Stimulated activated CD8-positive, alpha-beta memory T cell treated with anti-CD3 and anti-CD28 coated beads, Interleukin-15, amount 100 ng/mL, for 1 hour (primary cell): ENCODE data around the gene FAF1.
"Not testable (repeated sequence)": the region's sequence is repeated elsewhere in the genome, so short reads cannot be mapped to it uniquely, and the experiment has no call there.

Experiments used
- DNase-seq: peaks from one replicate; pipeline ENCODE4 v3.0.0-alpha.2; 2020; ENCODE audit warnings: low read depth

FAF1 gene

DNA sequence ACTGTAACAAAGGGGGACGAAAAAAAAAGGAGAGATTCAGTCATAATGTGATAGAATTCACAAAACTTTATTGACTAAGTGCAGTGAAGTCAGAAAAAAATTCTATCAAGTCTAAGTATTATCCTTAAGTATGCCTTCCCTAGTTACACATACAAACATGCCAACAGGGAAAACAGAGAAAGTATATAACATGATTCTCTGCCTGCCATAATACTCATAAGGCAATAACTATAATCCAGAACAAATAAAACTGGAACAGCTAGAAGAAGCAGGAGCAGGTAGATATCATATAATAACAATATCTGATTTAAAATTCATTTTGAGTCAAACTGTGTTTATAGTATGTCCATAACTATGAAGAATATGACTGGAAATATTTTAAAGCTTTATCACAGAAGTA is 184.3 kb downstream of the FAF1 start:
- DNase-seq: no peak

DNA sequence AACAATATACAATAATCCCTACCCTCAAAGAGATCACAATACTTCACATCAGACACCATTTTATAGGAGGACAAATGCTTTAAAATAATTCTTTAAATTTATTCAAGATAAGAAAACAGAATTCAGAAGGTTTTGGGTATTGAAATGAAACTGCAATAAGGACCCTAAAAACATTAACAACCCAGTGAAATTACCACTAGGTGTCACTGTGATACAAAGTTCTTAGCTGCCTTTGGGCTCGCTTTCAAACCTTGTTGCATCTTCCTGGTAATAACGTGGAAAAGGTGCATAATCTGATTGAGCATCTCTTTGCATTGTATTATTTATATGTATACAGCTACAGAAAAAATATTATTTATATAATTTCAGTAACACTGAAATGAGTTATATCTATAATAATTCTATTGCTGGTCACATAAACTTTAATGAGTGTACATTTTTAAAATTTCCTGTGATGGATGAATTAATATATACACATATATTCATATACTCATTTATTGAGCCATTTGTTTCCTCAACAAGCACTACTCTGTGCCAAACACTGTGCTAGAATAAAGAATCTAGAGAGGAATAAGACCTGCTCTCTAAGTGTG is 185.2 kb downstream of the FAF1 start:
- DNase-seq: no peak

DNA sequence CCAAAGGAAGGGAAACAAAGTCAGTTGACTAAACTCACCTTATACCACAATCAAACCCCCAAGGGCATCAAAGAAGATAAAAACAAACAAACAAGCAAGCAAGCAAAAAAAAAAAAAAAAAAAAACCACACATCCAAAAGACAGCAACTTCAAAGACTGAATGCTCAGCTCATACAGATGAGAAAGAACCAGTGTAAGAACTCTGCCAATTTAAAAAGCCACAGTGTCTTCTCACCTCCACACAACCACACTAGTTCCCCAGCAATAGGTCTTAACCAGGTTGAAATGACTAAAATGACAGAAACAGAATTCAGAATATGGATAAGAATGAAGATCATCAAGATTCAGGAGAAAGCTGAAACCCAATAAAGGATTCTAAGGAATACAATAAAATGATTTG is 193.4 kb downstream of the FAF1 start:
- DNase-seq: no peak

DNA sequence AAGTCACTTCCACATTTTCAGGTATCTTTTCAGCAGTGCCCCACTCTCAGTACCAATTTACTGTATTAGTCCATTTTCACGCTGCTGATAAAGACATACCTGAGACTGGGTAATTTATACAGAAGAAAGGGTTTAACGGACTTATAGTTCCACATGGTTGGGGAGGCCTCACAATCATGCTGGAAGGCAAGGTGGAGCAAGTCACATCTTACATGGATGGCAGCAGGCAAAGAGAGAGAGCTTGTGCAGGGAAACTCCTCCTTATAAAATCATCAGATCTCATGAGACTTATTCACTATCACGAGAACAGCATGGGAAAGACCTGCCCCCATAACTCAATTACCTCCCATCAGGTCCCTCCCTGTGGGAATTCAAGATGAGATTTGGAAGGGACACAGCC is 203.5 kb downstream of the FAF1 start:
- not testable (repeated sequence) for DNase-seq

DNA sequence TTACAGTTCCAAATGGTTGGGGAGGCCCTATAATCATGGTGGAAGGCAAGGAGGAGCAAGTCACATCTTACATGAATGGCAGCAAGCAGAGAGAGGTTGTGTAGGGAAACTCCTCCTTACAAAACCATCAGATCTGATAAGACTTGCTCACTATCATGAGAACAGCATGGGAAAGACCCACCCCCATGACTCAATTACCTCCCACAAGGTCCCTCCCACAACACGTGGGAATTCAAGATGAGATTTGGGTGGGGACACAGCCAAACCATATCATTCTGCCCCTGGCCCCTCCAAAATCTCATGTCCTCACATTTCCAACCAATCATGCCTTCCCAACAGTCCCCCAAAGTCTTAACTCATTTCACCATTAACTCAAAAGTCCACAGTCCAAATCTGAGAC is 205.3 kb downstream of the FAF1 start:
- not testable (repeated sequence) for DNase-seq

DNA sequence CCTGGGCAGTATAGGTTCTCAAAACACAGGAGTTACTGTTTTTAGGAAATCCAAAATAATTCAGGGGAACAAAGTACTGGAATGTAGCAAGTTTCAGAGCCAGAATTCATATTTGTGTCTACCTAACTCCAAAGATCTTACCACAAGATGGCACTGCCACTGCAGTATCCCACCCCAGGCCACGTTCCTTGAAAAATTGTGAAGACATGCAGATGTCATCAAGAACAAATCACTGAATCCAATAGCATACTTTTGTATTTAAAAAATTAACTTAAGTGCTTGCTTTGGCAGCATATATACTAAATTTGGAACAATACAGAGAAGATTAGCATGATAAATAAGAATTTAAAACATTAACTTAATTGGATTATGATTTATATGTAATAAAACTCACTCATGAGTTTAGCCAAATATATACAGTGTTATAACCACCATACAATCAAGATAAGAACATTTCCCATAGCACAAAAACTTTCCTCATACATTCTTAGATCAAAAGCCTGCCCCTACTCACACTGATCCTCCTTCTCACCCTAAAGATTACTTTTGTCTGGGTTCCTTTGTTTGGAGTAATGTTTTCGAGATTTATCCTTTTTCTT is 209.9 kb downstream of the FAF1 start:
- DNase-seq: no peak

DNA sequence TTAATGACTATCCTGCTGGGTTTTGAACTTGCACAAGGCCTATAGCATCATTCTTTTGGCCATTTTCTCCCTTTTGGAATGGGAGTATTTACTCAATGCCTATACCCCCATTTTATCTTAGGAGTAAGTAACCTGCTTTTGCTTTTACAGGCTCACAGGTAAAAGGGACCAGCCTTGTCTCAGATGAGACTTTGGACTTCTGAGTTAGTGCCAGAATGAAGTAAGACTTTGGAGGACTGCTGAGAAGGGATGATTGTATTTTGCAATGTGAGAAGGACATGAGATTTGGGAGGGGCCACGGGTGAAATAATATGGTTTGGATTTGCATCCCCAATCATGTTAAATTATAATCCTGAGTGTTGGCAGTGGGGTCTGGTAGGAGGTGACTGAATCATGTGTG is 212.7 kb downstream of the FAF1 start:
- no peak for DNase-seq

DNA sequence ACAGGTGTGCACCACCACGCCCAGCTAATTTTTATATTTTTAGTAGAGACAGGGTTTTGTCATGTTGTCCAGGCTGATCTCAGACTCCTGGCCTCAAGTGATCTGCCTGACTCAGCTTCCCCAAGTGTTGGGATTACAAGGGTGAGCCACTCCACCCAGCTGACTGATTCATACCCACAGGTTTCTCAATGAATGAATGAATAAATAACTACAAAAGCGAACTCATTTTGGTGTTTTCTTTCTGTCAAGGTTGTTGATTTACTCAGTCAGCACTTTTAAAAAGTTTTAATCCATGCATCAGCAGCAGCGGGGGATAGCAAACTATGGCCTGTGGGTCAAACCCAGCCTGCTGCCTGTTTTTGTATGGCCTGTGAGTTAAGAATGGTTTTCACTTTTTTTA is 217.5 kb downstream of the FAF1 start:
- no peak for DNase-seq

DNA sequence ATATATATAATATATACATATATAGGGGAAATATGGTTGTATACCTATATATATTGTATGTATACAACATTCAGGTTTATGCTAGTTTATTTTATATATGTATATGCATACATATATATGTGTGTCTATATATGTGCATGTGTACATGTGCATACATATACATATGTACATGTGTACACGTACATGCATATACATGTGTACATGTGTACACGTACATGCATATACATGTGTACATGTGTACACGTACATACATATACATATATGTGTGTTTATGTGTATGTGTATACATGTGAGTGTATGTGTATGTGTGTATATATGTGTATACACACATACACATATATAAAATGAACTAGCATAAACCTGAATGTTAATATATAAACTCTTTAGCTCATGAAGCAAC is 220.9 kb downstream of the FAF1 start:
- DNase-seq: no peak

DNA sequence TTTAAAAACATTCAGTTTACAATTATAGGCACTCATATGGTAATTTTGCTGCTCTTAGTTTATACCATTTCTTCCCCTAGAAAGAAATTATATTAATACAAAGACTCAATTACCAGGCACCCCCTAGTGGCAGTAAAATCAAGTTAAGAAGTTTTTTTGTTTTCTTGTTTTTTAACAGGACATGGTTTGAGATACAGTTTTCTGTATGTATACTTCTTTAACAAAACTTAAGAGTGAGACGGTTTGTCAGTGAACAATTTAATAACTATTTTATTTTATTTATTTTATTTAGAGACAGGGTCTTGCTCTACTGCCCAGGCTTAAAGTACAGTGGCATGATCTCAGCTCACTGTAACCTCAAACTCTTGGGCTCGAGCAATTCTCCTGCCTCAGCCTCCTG is 224.6 kb downstream of the FAF1 start:
- DNase-seq: no peak

DNA sequence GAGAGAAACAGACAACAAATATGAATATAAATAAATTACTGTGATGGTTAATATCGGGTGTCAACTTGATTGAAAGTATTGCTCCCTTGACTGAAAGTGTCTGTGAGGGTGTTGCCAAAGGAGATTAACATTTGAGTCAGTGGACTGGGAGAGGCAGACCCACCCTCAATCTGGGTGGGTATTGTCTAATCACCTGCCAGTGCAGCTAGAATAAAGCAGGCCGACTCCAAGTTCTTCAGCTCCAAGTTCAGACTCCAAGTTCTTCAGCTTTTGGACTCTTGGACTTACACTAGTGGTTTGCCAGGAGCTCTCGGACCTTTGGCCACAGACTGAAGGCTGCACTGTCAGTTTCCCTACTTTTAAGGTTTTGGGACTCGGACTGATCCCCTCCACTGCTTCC is 232.5 kb downstream of the FAF1 start:
- not testable (repeated sequence) for DNase-seq

DNA sequence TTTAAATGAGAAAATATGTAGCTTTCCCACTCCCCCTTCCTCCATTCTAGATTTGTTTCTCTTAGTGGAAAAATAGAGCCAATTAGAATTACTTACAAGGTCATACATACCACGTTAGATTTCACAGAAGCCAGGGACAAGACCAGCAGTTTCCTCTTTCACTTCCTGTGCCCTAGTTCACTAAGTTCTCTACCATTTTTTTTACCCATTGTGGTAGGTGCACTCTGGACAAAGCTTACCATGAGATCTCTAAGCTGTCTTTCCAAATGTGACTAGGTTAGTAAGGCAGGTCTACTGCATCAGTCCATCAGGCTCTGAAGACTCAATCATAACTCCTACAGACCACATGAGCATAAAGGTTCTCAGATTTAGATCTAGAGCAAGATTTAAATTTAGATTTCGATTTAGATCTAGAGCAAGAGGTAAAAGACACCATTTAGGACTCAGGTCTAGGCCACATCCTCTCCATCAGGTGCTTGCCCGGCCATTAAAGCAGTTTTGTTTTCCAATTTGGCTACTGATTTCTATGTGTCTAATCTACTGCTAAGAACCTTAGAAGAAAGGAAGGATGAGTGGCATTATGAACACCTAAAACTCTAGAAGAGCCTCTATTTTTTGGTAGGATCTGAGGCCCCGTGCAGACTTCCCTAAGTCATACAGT is 235.3 kb downstream of the FAF1 start:
- no peak for DNase-seq

DNA sequence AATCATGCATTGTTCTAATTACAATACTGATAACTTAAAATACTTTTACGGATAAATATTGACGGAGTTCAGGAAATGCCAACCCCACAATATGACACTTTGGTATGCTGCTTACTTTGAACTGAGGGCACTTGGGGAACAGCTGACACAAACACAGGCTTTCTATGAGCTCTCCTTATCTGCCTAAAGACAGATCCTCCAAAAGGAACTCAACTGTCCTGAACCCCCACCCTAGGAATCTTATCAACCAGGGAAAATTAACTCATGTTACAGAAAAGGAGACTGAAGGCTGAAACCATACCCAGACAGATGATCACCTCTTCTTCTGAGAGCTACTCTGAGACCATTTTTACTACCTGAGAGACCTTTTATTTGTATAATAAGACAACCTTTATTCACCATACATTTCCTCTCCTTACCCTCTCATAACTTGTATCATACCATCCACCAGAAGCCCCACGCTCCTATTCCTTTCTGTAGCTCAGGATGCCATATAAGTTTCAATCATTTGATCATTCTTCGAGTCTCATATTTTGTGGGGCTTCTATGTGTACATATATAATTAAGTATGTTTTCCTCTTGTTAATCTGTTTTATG is 239.5 kb downstream of the FAF1 start:
- DNase-seq: no peak

DNA sequence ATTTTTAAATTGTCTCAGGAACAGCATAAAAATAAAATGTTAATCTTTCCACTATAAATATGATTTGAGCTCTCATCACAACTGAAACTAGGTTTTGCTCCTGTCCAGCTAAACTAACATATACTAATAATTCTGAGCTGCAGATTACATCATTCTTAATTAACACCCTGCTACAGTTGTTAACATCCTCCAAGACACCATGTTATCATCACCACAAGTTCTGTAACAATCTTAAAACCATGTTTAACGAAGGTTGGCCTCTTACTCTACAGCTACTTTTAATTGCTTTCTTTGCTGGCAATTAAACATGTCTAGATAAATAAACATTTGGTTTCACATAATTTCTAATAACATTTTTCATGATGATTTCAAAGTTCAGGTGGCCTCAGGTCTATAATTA is 240.9 kb downstream of the FAF1 start:
- DNase-seq: no peak

DNA sequence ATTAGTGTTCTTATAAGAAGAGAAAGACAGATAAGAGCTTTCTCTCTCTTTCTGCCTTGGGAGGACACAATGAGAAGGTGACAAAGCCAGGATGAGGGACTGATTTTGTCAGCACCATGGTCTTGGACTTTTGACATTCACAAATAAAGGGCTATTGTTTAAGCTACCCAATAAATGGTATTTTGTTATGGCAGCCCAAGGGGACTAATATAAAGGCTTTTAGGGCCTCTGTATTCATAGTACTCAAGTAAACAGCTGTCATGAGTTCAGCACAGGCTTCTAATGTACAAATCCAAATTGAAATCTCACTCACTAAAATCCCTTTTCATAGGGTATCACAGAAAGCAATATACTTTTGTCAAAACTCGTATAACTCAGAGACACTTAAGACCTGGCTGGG is 242.7 kb downstream of the FAF1 start:
- no peak for DNase-seq

DNA sequence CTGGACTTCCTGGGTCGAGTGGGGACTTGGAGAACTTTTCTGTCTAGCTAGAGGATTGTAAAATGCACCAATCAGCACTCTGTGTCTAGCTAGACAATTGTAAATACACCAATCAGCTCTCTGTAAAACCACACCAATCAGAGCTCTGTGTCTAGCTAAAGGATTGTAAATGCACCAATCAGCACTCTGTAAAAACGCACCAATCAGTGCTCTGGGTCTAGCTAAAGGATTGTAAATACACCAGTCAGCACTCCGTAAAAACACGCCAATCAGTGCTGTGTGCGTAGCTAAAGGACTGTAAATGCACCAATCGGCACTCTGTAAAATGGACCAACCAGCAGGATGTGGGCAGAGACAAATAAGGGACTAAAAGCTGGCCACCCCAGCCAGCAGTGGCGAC is 243.6 kb downstream of the FAF1 start:
- DNase-seq: not testable (repeated sequence)

DNA sequence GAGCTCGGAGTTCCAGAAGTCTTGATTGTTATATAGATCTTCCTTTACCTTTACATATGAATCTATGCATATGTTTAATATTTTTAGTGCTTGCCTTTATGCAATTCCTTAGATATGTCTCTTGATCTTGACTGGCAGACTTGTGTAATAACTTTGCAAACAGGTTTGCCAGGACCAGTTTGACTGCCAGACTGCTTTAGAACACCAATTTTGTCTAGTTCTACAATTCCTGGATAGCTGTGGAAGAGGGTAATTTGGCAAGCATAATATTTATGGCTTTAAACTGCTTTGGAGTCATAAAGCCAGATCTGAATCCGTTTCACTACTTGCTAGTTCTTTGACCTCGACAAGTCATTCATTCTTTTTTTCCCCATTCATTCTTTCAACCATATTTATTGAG is 250.0 kb downstream of the FAF1 start:
- no peak for DNase-seq

DNA sequence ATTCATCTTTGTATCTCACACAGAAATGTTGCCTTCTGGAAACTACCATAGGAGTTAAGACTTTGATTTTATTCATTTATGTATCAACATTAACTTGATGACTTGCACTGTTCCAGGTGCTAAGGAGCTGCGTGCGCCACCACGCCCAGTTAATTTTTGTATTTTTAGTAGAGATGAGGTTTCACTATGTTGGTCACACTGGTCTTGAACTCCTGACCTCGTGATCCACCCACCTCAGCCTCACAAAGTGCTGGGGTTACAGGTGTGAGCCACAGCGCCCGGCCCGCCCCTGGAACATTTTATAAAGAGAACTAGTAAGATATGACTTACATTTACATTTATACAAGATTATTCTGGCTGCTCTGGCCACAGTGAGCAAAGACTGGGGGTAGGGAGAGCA is 252.2 kb downstream of the FAF1 start:
- DNase-seq: no peak

DNA sequence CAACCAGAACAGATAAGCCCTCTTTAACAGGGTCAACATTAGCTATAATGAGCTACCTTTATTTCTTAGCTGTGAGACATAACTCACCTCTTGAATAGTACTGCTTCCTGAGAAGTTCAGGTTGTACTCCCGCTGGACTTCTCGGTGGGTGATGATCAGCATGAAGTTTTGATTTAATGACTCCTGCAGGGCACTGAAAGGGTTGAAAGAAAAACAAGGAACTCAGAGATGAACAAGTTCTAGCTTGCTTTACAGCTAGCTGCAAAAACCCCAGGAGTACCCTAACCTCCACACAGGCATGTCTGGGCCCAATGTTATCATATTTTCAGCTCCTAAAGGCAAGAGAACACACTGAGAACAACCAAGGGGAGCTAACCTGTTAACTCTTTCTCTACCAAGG is 254.4 kb downstream of the FAF1 start:
- DNase-seq: no peak

DNA sequence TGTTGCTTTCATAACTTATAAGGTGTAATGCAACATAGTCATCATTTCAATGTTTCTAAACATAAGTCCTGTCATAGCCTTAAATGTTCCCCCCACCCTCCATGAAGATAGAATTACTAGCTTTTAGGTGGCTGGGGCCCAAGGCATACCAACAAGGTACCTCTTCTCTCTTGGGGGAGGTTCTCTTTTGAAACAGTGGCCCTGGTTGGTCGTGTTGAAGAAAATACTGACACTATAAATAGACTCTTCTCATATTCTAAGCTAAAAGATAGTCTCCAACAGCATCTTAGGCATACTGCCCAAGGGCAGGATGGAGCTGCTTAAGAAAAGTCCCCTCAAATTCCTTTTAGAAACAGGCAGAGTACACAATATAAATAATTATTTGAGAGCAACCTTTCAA is 255.0 kb downstream of the FAF1 start:
- no peak for DNase-seq

DNA sequence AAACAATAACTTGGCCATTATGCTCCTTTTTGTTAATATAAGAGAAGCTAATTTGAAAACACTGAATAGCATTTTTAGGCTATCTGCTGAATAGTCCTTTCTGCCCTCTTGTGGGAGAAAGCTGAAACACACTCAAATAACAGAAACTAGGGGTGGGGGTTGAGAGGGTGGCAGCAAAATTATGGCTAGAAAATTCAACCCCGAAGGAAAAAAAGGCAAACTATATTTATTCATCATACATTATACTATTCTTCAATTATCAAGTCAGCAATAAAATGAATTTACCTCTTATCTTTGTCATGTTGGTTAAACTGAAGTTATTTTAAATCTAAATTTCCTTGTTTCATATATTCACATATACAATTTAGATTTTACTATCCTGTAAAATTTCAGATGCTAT is 255.9 kb downstream of the FAF1 start:
- DNase-seq: no peak

DNA sequence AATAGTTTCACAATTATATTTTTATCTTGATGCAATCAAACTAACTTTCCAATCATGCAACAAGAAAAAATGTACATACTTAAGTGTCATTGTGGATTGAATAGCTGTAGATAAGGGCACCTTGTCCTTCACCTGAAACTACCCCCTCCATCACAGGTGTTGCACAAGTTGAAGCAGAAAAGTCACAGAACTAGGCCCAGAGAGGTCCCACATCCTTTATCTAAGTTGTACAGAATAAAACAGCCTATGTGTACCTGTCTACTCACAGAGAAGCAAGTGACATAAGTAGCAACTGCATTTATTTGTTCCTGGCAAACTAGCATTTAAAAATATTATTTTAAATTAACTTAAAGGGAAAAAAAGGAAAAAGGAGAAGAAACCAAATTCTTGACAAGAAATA is 256.8 kb downstream of the FAF1 start:
- no peak for DNase-seq

DNA sequence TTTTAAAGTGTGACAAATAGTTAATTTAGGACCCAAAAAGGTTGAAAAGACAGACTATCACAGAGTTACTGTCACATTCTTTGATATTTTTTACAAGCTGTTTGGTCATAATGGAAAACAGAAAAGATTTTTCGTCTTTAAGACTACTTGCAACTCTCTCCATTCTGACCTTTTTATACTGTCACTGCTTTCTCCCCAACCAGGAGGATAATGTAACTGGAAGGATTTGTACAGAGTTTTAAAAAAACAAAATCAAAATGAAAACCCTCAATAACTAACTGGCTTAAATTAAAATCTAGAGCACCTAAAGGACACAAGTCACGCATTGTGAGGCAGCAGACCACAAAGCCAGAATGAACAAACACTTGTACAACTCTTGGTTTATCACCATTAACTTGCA is 257.7 kb downstream of the FAF1 start:
- no peak for DNase-seq
